ENCODE data around the gene RAPGEF3. TPM values are rescaled to one million over a fixed set of nuclear protein-coding genes. Genes with fewer than 3 reads are reported as not detected.

RAPGEF3 gene
- total and polyA plus RNA-seq, 4 donors: 8.3 to 40.4 (median 18.9) TPM

DNA sequence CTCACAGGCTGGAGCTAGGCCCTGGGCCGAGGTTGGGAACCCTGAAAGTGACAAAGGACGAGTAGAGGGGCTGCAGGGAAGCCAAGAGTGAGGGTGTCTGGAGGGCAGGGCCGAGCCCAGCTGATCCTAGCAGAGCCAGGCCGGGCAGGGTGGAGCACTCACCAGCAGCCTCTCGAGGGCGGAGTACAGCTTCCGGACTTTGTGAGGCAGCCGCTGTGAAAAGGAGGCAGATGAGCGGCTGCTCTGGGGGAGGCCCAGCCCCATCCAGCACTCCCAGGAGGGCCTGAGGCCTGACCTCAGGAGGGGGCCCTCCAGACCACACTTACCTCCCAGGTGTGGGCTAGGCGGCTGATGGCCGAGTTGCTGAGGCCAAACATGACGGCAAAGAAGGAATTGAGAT lies 18.7 kb downstream of the RAPGEF3 start:
- TF ChIP-seq, protein P1, sequence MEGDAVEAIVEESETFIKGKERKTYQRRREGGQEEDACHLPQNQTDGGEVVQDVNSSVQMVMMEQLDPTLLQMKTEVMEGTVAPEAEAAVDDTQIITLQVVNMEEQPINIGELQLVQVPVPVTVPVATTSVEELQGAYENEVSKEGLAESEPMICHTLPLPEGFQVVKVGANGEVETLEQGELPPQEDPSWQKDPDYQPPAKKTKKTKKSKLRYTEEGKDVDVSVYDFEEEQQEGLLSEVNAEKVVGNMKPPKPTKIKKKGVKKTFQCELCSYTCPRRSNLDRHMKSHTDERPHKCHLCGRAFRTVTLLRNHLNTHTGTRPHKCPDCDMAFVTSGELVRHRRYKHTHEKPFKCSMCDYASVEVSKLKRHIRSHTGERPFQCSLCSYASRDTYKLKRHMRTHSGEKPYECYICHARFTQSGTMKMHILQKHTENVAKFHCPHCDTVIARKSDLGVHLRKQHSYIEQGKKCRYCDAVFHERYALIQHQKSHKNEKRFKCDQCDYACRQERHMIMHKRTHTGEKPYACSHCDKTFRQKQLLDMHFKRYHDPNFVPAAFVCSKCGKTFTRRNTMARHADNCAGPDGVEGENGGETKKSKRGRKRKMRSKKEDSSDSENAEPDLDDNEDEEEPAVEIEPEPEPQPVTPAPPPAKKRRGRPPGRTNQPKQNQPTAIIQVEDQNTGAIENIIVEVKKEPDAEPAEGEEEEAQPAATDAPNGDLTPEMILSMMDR (IDR thresholded peaks at IDR 0.05; ENCODE audit: control extremely low read depth, extremely low read depth): no peak
- no peak overlapping the region for H3K9ac ChIP-seq (ENCODE audit: insufficient read depth in 1 of 2, low read length in 2 of 2)
- H3K4me1 ChIP-seq (ENCODE audit: control insufficient read depth in 5 of 5, insufficient read depth in 5 of 5, low read length in 5 of 5): peaks cover 13 to 44% (median 29%) of the 10 kb centered on the region in 5 donors
- no peaks in the 10 kb centered on the region for H3K36me3 ChIP-seq (ENCODE audit: control insufficient read depth in 4 of 4, insufficient read depth in 4 of 4, low read length in 4 of 4)
- H3K27me3 ChIP-seq (ENCODE audit: control insufficient read depth in 3 of 3, insufficient read depth in 3 of 3, low read length in 2 of 3): no peaks in the 10 kb centered on the region
- H3K9me3 ChIP-seq (ENCODE audit: control insufficient read depth in 4 of 4, insufficient read depth in 3 of 4, low read length in 3 of 4): no peaks in the 10 kb centered on the region
- 69 to 80% methylated on average over 12 of the region's 12 CpGs for WGBS, 2 donors
- DNase-seq: no peak
- H3K27ac ChIP-seq (ENCODE audit: low read depth in 1 of 2, low read length in 1 of 2): peak overlapping the region in 1 of 2 donors; percentile 63
- ATAC-seq (ENCODE audit: insufficient read depth, low FRiP score): no peak
- no peak overlapping the region for H3K4me3 ChIP-seq

GRCh38 chr12:47739297-47739696 lies 19.4 kb downstream of the RAPGEF3 start:
- no peak overlapping the region for H3K9ac ChIP-seq (ENCODE audit: insufficient read depth in 1 of 2, low read length in 2 of 2)
- H3K36me3 ChIP-seq (ENCODE audit: control insufficient read depth in 4 of 4, insufficient read depth in 4 of 4, low read length in 4 of 4): no peaks in the 10 kb centered on the region
- TF ChIP-seq, protein P1 (IDR thresholded peaks at IDR 0.05; ENCODE audit: control extremely low read depth, extremely low read depth): no peak
- H3K4me3 ChIP-seq: no peak overlapping the region
- no peak overlapping the region for H3K27ac ChIP-seq (ENCODE audit: low read depth in 1 of 2, low read length in 1 of 2)
- H3K27me3 ChIP-seq (ENCODE audit: control insufficient read depth in 3 of 3, insufficient read depth in 3 of 3, low read length in 2 of 3): no peaks in the 10 kb centered on the region
- H3K9me3 ChIP-seq (ENCODE audit: control insufficient read depth in 4 of 4, insufficient read depth in 3 of 4, low read length in 3 of 4): no peaks in the 10 kb centered on the region
- no peak for DNase-seq
- 80 to 86% methylated on average over 3 of the region's 3 CpGs for WGBS, 2 donors
- ATAC-seq (ENCODE audit: insufficient read depth, low FRiP score): no peak
- peaks cover 13 to 51% (median 34%) of the 10 kb centered on the region in 5 donors for H3K4me1 ChIP-seq (ENCODE audit: control insufficient read depth in 5 of 5, insufficient read depth in 5 of 5, low read length in 5 of 5)

DNA sequence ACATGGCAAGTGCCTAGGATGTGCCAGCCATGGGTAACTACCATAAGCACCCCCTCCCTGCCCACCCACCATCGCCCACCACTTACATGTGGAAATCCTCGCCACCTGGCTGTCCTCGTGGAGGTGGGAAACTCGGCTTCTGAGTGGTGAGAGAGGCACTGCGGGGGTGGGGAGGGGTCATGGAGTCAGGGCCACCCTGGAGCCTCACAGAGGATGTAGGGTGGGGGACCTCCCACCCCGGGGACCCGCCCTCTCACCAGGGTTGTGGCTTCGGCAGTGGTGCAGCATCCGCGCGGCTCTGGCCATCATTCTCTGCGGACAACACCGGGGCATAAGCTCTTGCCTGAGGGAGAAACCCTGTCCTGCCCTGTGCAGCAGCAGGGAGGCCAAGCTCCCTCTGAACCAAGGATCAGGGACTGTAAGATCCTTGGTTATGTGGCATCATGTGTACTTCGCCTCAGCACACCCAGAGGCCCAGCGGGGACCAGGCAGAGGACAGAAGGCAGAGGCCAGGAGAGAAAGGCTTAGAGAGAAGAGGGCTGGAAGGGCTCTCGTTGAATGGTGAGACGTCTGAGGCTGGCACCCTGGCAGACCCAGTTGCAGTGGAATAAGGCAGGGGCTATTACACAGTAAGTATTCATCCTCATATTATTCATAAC lies 20.6 kb downstream of the RAPGEF3 start:
- H3K27ac ChIP-seq (ENCODE audit: low read depth in 1 of 2, low read length in 1 of 2): peak overlapping the region; percentile 72 to 87
- no peak for DNase-seq
- no peak overlapping the region for H3K9ac ChIP-seq (ENCODE audit: insufficient read depth in 1 of 2, low read length in 2 of 2)

More for the DNA sequence above, 20.6 kb downstream of the RAPGEF3 start:
- H3K27me3 ChIP-seq (ENCODE audit: control insufficient read depth in 3 of 3, insufficient read depth in 3 of 3, low read length in 2 of 3): no peaks in the 10 kb centered on the region
- H3K36me3 ChIP-seq (ENCODE audit: control insufficient read depth in 4 of 4, insufficient read depth in 4 of 4, low read length in 4 of 4): no peaks in the 10 kb centered on the region
- WGBS, 2 donors: 90 to 92% methylated on average over 17 of the region's 17 CpGs
- no peak for ATAC-seq (ENCODE audit: insufficient read depth, low FRiP score)
- TF ChIP-seq, protein P1 (IDR thresholded peaks at IDR 0.05; ENCODE audit: control extremely low read depth, extremely low read depth): no peak
- H3K4me3 ChIP-seq: no peak overlapping the region
- H3K9me3 ChIP-seq (ENCODE audit: control insufficient read depth in 4 of 4, insufficient read depth in 3 of 4, low read length in 3 of 4): no peaks in the 10 kb centered on the region
- peaks cover 13 to 52% (median 34%) of the 10 kb centered on the region in 5 donors for H3K4me1 ChIP-seq (ENCODE audit: control insufficient read depth in 5 of 5, insufficient read depth in 5 of 5, low read length in 5 of 5)

Measured in lung (tissue), 12 donors.